ENCODE results near the gene CDKAL1. TPM values are rescaled to one million over a fixed set of nuclear protein-coding genes. Genes with fewer than 3 reads are reported as not detected.
A peak's percentile ranks its signal among the peaks of the same experiment; 100 is the strongest.

Gene CDKAL1
- total RNA-seq, 1 donor from 2014 or later: 14.8 TPM

GRCh38 chr6:21026576-21027273 is 492.5 kb downstream of the CDKAL1 start:
- H3K27ac Mint-ChIP-seq (ENCODE audit: unreplicated experiment): no peak overlapping the region
- no peak for TF ChIP-seq CTCF (IDR thresholded peaks at IDR 0.05)
- peaks cover 13% of the 10 kb centered on the region for H3K4me1 Mint-ChIP-seq (ENCODE audit: unreplicated experiment)
- DNase-seq (ENCODE audit: extremely low spot score, unreplicated experiment): no peak
- peaks cover 6% of the 10 kb centered on the region for H3K36me3 Mint-ChIP-seq (ENCODE audit: unreplicated experiment)
- H3K27me3 Mint-ChIP-seq (ENCODE audit: unreplicated experiment): no peaks in the 10 kb centered on the region
- peaks cover 4% of the 10 kb centered on the region for H3K9me3 Mint-ChIP-seq (ENCODE audit: unreplicated experiment)
- no peak overlapping the region for H3K4me3 Mint-ChIP-seq (ENCODE audit: unreplicated experiment)

- peaks cover 6% of the 10 kb centered on the region for H3K36me3 Mint-ChIP-seq (ENCODE audit: unreplicated experiment)
Observed at GRCh38 chr6:21027507-21027906, 493.2 kb downstream of the CDKAL1 start.

GRCh38 chr6:21031182-21031581 is 496.9 kb downstream of the CDKAL1 start:
- no peak for TF ChIP-seq CTCF (IDR thresholded peaks at IDR 0.05)
- no peaks in the 10 kb centered on the region for H3K27me3 Mint-ChIP-seq (ENCODE audit: unreplicated experiment)
- H3K4me1 Mint-ChIP-seq (ENCODE audit: unreplicated experiment): peaks cover 11% of the 10 kb centered on the region
- DNase-seq (ENCODE audit: extremely low spot score, unreplicated experiment): no peak
- H3K36me3 Mint-ChIP-seq (ENCODE audit: unreplicated experiment): peaks cover 6% of the 10 kb centered on the region
- H3K4me3 Mint-ChIP-seq (ENCODE audit: unreplicated experiment): no peak overlapping the region
- H3K9me3 Mint-ChIP-seq (ENCODE audit: unreplicated experiment): no peaks in the 10 kb centered on the region
- no peak overlapping the region for H3K27ac Mint-ChIP-seq (ENCODE audit: unreplicated experiment)

More at GRCh38 chr6:21027507-21027906, 493.2 kb downstream of the CDKAL1 start:
- no peaks in the 10 kb centered on the region for H3K27me3 Mint-ChIP-seq (ENCODE audit: unreplicated experiment)
- no peak for DNase-seq (ENCODE audit: extremely low spot score, unreplicated experiment)
- peaks cover 10% of the 10 kb centered on the region for H3K4me1 Mint-ChIP-seq (ENCODE audit: unreplicated experiment)
- no peak for TF ChIP-seq CTCF (IDR thresholded peaks at IDR 0.05)
- H3K9me3 Mint-ChIP-seq (ENCODE audit: unreplicated experiment): peaks cover 2% of the 10 kb centered on the region
- H3K27ac Mint-ChIP-seq (ENCODE audit: unreplicated experiment): no peak overlapping the region
- no peak overlapping the region for H3K4me3 Mint-ChIP-seq (ENCODE audit: unreplicated experiment)

GRCh38 chr6:21033084-21033483 is 498.8 kb downstream of the CDKAL1 start:
- DNase-seq (ENCODE audit: extremely low spot score, unreplicated experiment): no peak
- H3K4me3 Mint-ChIP-seq (ENCODE audit: unreplicated experiment): no peak overlapping the region
- no peak overlapping the region for H3K27ac Mint-ChIP-seq (ENCODE audit: unreplicated experiment)
- no peak for TF ChIP-seq CTCF (IDR thresholded peaks at IDR 0.05)
- H3K9me3 Mint-ChIP-seq (ENCODE audit: unreplicated experiment): no peaks in the 10 kb centered on the region
- H3K36me3 Mint-ChIP-seq (ENCODE audit: unreplicated experiment): peaks cover 6% of the 10 kb centered on the region
- H3K4me1 Mint-ChIP-seq (ENCODE audit: unreplicated experiment): peaks cover 3% of the 10 kb centered on the region
- no peaks in the 10 kb centered on the region for H3K27me3 Mint-ChIP-seq (ENCODE audit: unreplicated experiment)

- Mint-ChIP-seq H3K36me3 (ENCODE audit: unreplicated experiment) (peaks cover 6% of the 10 kb centered on the region), H3K27ac (ENCODE audit: unreplicated experiment) (peak overlapping the region; percentile 36)
- DNase-seq (ENCODE audit: extremely low spot score, unreplicated experiment): no peak
Observed at GRCh38 chr6:21033575-21034026, 499.3 kb downstream of the CDKAL1 start.

More at GRCh38 chr6:21033575-21034026, 499.3 kb downstream of the CDKAL1 start:
- Mint-ChIP-seq H3K4me3 (ENCODE audit: unreplicated experiment) (no peak overlapping the region), H3K9me3 (ENCODE audit: unreplicated experiment) (no peaks in the 10 kb centered on the region), H3K27me3 (ENCODE audit: unreplicated experiment) (no peaks in the 10 kb centered on the region), H3K4me1 (ENCODE audit: unreplicated experiment) (peaks cover 3% of the 10 kb centered on the region)
- no peak for TF ChIP-seq CTCF (IDR thresholded peaks at IDR 0.05)

All from osteocyte (in vitro differentiated cells).